Panc1 (cell line): ENCODE results near the gene CDCA3. TPM values are rescaled to one million over a fixed set of nuclear protein-coding genes. Genes with fewer than 3 reads are reported as not detected.

Source experiments
- ATAC-seq: fragments of 200-7000 bp; cut with Tn5 transposase; 2 replicates; pipeline ENCODE4 v1.9.1; 2020; ENCODE audit warnings: mild to moderate bottlenecking, moderate library complexity
- BruUV-seq: library from RNA; stranded (reverse); fragments of 400-500 nt; replicated peaks from 2 replicates; lab custom pipeline; 2021; lab: Mats Ljungman, UMichigan
- CTCF ChIA-PET: fragments of 300-600 bp; sonication (Branson Sonifier 250); formaldehyde crosslinking; loops from one replicate; lab custom pipeline; 2022; ENCODE audit warnings: antibody characterized with exemption; lab: Charles Lee
- POLR2A ChIA-PET: fragments of 300-600 bp; sonication (Branson Sonifier 250); formaldehyde crosslinking; loops from one replicate; lab custom pipeline; 2022; ENCODE audit warnings: antibody characterized with exemption; lab: Charles Lee
- DNase-seq: peaks from one replicate; pipeline ENCODE4 v3.0.0-alpha.2; 2010; ENCODE audit warnings: low read depth, low spot score
- H3K27ac ChIP-seq: 2 replicates; pipeline ENCODE4 v1.5.1; 2011; ENCODE audit warnings: mild to moderate bottlenecking, low read length, inconsistent platforms
- H3K27me3 ChIP-seq: fragments of 200-500 bp; sonication (Bioruptor generic); 2 replicates; pipeline ENCODE4 v1.6.0; 2014; ENCODE audit warnings: low read length, inconsistent platforms; ENCODE audit not compliant: control insufficient read depth, insufficient read depth
- H3K36me3 ChIP-seq: fragments of 200-500 bp; sonication (Bioruptor generic); 2 replicates; pipeline ENCODE4 v1.5.1; 2014; ENCODE audit warnings: inconsistent platforms, mild to moderate bottlenecking, low read length, moderate library complexity; ENCODE audit not compliant: control insufficient read depth, insufficient read depth
- H3K4me1 ChIP-seq: 2 replicates; pipeline ENCODE4 v1.5.1; 2011; ENCODE audit warnings: inconsistent platforms, mild to moderate bottlenecking, low read length, moderate library complexity; ENCODE audit not compliant: control insufficient read depth, insufficient read depth
- H3K4me3 ChIP-seq, 2 experiments: 2 replicates each; pipeline ENCODE4 v1.5.1; 2011 to 2012; ENCODE audit warnings: low read depth in 2 of 2, low read length in 2 of 2, mild to moderate bottlenecking in 2 of 2, inconsistent platforms in 1 of 2, moderate library complexity in 1 of 2
- H3K9me3 ChIP-seq: fragments of 200-500 bp; sonication (Bioruptor generic); 2 replicates; pipeline ENCODE4 v1.5.1; 2014; ENCODE audit warnings: low read depth, mild to moderate bottlenecking, inconsistent platforms, low read length, moderate library complexity; ENCODE audit not compliant: control insufficient read depth, insufficient read depth
- POLR2AphosphoS5 ChIP-seq: IDR thresholded peaks from 2 replicates; pipeline ENCODE4 v1.6.1; 2012; ENCODE audit warnings: mild to moderate bottlenecking, low read depth, low read length, moderate library complexity
- SIN3A ChIP-seq: IDR thresholded peaks from 2 replicates; pipeline ENCODE4 v1.6.1; 2012; ENCODE audit warnings: low read depth, mild to moderate bottlenecking, low read length, moderate library complexity, borderline replicate concordance; ENCODE audit not compliant: insufficient read depth
- TCF7L2 ChIP-seq: IDR thresholded peaks from 2 replicates; pipeline ENCODE4 v1.6.1; 2011; ENCODE audit warnings: mild to moderate bottlenecking, low read depth, low read length, inconsistent platforms
- in situ Hi-C: cut with HindIII; loops from 2 replicates; pipeline ENCODE4 v1.10.0; 2016; ENCODE audit warnings: low sequenced_read_pairs, low pct_unique_long_range_greater_than_20kb
- intact Hi-C: fragments of 100-400 bp; cut with micrococcal nuclease; formaldehyde crosslinking; loops from one replicate; pipeline ENCODE4 v1.10.0; 2022; ENCODE audit not compliant: unreplicated experiment
- total RNA-seq: library from RNA; stranded (reverse); gene quantifications from one replicate; pipeline ENCODE4 v1.2.1, GENCODE V29; 2021; ENCODE audit not compliant: unreplicated experiment
- TF ChIP-seq, protein P1 (sequence below): fragments of 450-650 bp; IDR thresholded peaks from 2 replicates; pipeline ENCODE4 v1.5.1; 2017; ENCODE audit warnings: mild to moderate bottlenecking
- TF ChIP-seq, protein P2 (sequence below), 2 experiments: IDR thresholded peaks; 2 replicates each; pipeline ENCODE4 v1.6.1; 2011 to 2012; ENCODE audit warnings: low read depth in 2 of 2, control low read depth in 1 of 2, low read length in 1 of 2, mild to moderate bottlenecking in 1 of 2, moderate library complexity in 1 of 2; ENCODE audit not compliant: insufficient read depth in 1 of 2

Gene CDCA3
- total RNA-seq, 1 experiment from 2014 or later, result 59.0 TPM

- TF ChIP-seq, protein P1, sequence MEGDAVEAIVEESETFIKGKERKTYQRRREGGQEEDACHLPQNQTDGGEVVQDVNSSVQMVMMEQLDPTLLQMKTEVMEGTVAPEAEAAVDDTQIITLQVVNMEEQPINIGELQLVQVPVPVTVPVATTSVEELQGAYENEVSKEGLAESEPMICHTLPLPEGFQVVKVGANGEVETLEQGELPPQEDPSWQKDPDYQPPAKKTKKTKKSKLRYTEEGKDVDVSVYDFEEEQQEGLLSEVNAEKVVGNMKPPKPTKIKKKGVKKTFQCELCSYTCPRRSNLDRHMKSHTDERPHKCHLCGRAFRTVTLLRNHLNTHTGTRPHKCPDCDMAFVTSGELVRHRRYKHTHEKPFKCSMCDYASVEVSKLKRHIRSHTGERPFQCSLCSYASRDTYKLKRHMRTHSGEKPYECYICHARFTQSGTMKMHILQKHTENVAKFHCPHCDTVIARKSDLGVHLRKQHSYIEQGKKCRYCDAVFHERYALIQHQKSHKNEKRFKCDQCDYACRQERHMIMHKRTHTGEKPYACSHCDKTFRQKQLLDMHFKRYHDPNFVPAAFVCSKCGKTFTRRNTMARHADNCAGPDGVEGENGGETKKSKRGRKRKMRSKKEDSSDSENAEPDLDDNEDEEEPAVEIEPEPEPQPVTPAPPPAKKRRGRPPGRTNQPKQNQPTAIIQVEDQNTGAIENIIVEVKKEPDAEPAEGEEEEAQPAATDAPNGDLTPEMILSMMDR, result no peak
- TF ChIP-seq SIN3A, result no peak
- TF ChIP-seq, protein P2, sequence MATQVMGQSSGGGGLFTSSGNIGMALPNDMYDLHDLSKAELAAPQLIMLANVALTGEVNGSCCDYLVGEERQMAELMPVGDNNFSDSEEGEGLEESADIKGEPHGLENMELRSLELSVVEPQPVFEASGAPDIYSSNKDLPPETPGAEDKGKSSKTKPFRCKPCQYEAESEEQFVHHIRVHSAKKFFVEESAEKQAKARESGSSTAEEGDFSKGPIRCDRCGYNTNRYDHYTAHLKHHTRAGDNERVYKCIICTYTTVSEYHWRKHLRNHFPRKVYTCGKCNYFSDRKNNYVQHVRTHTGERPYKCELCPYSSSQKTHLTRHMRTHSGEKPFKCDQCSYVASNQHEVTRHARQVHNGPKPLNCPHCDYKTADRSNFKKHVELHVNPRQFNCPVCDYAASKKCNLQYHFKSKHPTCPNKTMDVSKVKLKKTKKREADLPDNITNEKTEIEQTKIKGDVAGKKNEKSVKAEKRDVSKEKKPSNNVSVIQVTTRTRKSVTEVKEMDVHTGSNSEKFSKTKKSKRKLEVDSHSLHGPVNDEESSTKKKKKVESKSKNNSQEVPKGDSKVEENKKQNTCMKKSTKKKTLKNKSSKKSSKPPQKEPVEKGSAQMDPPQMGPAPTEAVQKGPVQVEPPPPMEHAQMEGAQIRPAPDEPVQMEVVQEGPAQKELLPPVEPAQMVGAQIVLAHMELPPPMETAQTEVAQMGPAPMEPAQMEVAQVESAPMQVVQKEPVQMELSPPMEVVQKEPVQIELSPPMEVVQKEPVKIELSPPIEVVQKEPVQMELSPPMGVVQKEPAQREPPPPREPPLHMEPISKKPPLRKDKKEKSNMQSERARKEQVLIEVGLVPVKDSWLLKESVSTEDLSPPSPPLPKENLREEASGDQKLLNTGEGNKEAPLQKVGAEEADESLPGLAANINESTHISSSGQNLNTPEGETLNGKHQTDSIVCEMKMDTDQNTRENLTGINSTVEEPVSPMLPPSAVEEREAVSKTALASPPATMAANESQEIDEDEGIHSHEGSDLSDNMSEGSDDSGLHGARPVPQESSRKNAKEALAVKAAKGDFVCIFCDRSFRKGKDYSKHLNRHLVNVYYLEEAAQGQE (IDR thresholded peaks at IDR 0.05; ENCODE audit: insufficient read depth in 1 of 2, low read depth in 2 of 2, low read length in 1 of 2), result no peak
- no peak for TF ChIP-seq POLR2AphosphoS5
- TF ChIP-seq TCF7L2, result no peak
- no TSS peak for BruUV-seq
- DNase-seq, result no peak
- Histone ChIP-seq H3K4me3 (no peak overlapping the region), H3K4me1 (no peaks in the 10 kb centered on the region), H3K9me3 (no peaks in the 10 kb centered on the region), H3K36me3 (no peaks in the 10 kb centered on the region), H3K27me3 (no peaks in the 10 kb centered on the region), H3K27ac (no peak overlapping the region)
- intact Hi-C loops, result no loop called here
- CTCF ChIA-PET, result no interaction called here
- POLR2A ChIA-PET, result no interaction called here
- in situ Hi-C loops, result no loop called here
- no peak; the same call in 1 of the 2 replicates for ATAC-seq
These were observed 31.7 kb downstream of the CDCA3 start for GRCh38 chr12:6819106-6820030.

DNA sequence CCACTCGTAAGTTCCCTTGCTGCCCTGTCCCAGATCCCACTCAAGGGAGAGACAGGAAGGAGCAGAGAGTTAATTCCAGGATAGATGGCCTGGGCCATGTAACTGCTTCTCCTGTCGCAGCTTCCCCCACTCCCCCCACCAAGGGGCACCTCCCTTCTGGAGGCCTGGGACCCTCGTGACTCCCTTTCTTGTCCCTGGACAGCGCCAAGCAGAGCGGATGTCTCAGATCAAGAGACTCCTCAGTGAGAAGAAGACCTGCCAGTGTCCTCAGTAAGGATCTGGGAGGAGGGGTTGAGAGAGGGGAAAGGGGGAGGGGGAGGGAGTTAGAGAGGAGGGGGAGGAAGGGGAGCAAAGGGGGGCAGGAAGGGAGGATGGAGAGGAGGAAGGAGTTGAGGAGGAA is 32.4 kb downstream of the CDCA3 start:
- ATAC-seq, result no peak
- TF ChIP-seq TCF7L2, result no peak
- TF ChIP-seq, protein P1, result no peak
- TF ChIP-seq, protein P2 (IDR thresholded peaks at IDR 0.05; ENCODE audit: insufficient read depth in 1 of 2, low read depth in 2 of 2, low read length in 1 of 2), result no peak
- TF ChIP-seq SIN3A, result no peak
- TF ChIP-seq POLR2AphosphoS5, result no peak
- DNase-seq, result no peak
- ChIA-PET POLR2A (no interaction called here), CTCF (no interaction called here)
- Histone ChIP-seq H3K4me1 (no peaks in the 10 kb centered on the region), H3K4me3 (no peak overlapping the region), H3K27ac (no peak overlapping the region), H3K27me3 (no peaks in the 10 kb centered on the region), H3K9me3 (no peaks in the 10 kb centered on the region), H3K36me3 (no peaks in the 10 kb centered on the region)
- intact Hi-C loops, result no loop called here
- no TSS peak for BruUV-seq
- in situ Hi-C loops, result no loop called here
